GM23338 (cell line): ENCODE results near the gene VDAC1. TPM values are rescaled to one million over a fixed set of nuclear protein-coding genes. Genes with fewer than 3 reads are reported as not detected.

ENCODE experiments used
- ATAC-seq: fragments of 200-7000 bp; cut with Tn5 transposase; 3 replicates; pipeline ENCODE4 v1.9.1; 2020
- DNase-seq: peaks from one replicate; pipeline ENCODE4 v3.0.0-alpha.2; 2015; ENCODE audit warnings: low spot score
- H2AFZ ChIP-seq: fragments of 200-600 bp; sonication (generic); 2 replicates; pipeline ENCODE4 v1.8.0; 2016; ENCODE audit warnings: antibody characterized with exemption, mild to moderate bottlenecking, moderate library complexity
- H3F3A ChIP-seq: fragments of 200-600 bp; sonication (generic); replicated peaks from 2 replicates; pipeline ENCODE4 v1.8.0; 2017; ENCODE audit warnings: antibody characterized with exemption, mixed run types, low read depth
- H3K27ac ChIP-seq: fragments of 200-600 bp; sonication (generic); 2 replicates; pipeline ENCODE4 v1.6.1; 2016; ENCODE audit warnings: low read depth
- H3K27me3 ChIP-seq: fragments of 200-600 bp; sonication (generic); 2 replicates; pipeline ENCODE4 v1.8.0; 2016; ENCODE audit warnings: mild to moderate bottlenecking, mixed run types, moderate library complexity; ENCODE audit not compliant: insufficient read depth
- H3K36me3 ChIP-seq: fragments of 200-600 bp; sonication (generic); 2 replicates; pipeline ENCODE4 v1.8.0; 2016; ENCODE audit warnings: mild to moderate bottlenecking; ENCODE audit not compliant: insufficient read depth
- H3K4me1 ChIP-seq: fragments of 200-600 bp; sonication (generic); 2 replicates; pipeline ENCODE4 v1.8.0; 2016; ENCODE audit warnings: mild to moderate bottlenecking, moderate library complexity; ENCODE audit not compliant: insufficient read depth
- H3K4me2 ChIP-seq: fragments of 200-600 bp; sonication (generic); 2 replicates; pipeline ENCODE4 v1.7.1; 2017; ENCODE audit warnings: mixed run types
- H3K4me3 ChIP-seq: fragments of 200-600 bp; sonication (generic); 2 replicates; pipeline ENCODE4 v1.6.1; 2016; ENCODE audit warnings: mixed run types
- H3K79me2 ChIP-seq: fragments of 200-600 bp; sonication (generic); replicated peaks from 2 replicates; pipeline ENCODE4 v1.8.0; 2017; ENCODE audit warnings: mild to moderate bottlenecking; ENCODE audit not compliant: insufficient read depth
- H3K9me2 ChIP-seq: fragments of 200-600 bp; sonication (generic); 2 replicates; pipeline ENCODE4 v1.8.0; 2017; ENCODE audit not compliant: insufficient read depth
- H4K20me1 ChIP-seq: fragments of 200-600 bp; sonication (generic); replicated peaks from 2 replicates; pipeline ENCODE4 v1.8.0; 2017; ENCODE audit warnings: mild to moderate bottlenecking; ENCODE audit not compliant: insufficient read depth
- H3K27ac Mint-ChIP-seq: 2 replicates; pipeline ENCODE4 v1.8.0; 2020; ENCODE audit warnings: inconsistent platforms, mild to moderate bottlenecking, moderate library complexity, mixed read lengths
- H3K27me3 Mint-ChIP-seq: 3 replicates; pipeline ENCODE4 v1.8.0; 2022; ENCODE audit warnings: low read depth, mild to moderate bottlenecking, moderate library complexity, mixed read lengths, inconsistent platforms; ENCODE audit not compliant: insufficient read depth, poor library complexity
- H3K36me3 Mint-ChIP-seq: 3 replicates; pipeline ENCODE4 v1.8.0; 2021; ENCODE audit warnings: low read depth, mild to moderate bottlenecking, inconsistent platforms, moderate library complexity, mixed read lengths
- H3K4me1 Mint-ChIP-seq: 3 replicates; pipeline ENCODE4 v1.8.0; 2020; ENCODE audit warnings: mild to moderate bottlenecking, inconsistent platforms, mixed read lengths
- H3K4me3 Mint-ChIP-seq: 3 replicates; pipeline ENCODE4 v1.8.0; 2021; ENCODE audit warnings: moderate library complexity, mild to moderate bottlenecking, inconsistent platforms, mixed read lengths
- H3K9me3 Mint-ChIP-seq: 3 replicates; pipeline ENCODE4 v1.8.0; 2020; ENCODE audit warnings: moderate library complexity, mild to moderate bottlenecking, inconsistent platforms, mixed read lengths
- EZH2 ChIP-seq: fragments of 200-600 bp; sonication (generic); IDR thresholded peaks from one replicate; pipeline ENCODE4 v1.8.0; 2017; ENCODE audit warnings: antibody characterized with exemption, mild to moderate bottlenecking, low read depth; ENCODE audit not compliant: unreplicated experiment
- JUNB ChIP-seq: IDR thresholded peaks from one replicate; pipeline ENCODE4 v1.6.1; 2016; ENCODE audit warnings: antibody characterized with exemption; ENCODE audit not compliant: unreplicated experiment
- POLR2AphosphoS5 ChIP-seq: IDR thresholded peaks from 2 replicates; pipeline ENCODE4 v1.6.1; 2016; ENCODE audit warnings: antibody characterized with exemption, low read depth
- STAT1 ChIP-seq: IDR thresholded peaks from one replicate; pipeline ENCODE4 v1.6.1; 2016; ENCODE audit warnings: antibody characterized with exemption; ENCODE audit not compliant: unreplicated experiment
- ZNF331 ChIP-seq: fragments of 250-450 bp; sonication (Bioruptor Pico); IDR thresholded peaks from 2 replicates; pipeline ENCODE4 v1.5.0; 2020; ENCODE audit warnings: low read depth, mild to moderate bottlenecking, moderate library complexity
- polyA plus RNA-seq: library from polyadenylated mRNA; unstranded; fragments of >200 nt; fragmentation: Nextera tagmentation; extraction: Ambion mirVana; gene quantifications from 2 replicates; pipeline ENCODE4 v1.2.1, GENCODE V29; 2016
- total RNA-seq: library from RNA; depleted of rRNA; stranded (reverse); fragments of >200 nt; shearing (Covaris generic); gene quantifications from 2 replicates; pipeline ENCODE4 v1.2.3, GENCODE V29; 2014
- TF ChIP-seq, protein P1 (sequence below): fragments of 250-450 bp; sonication (Bioruptor Pico); IDR thresholded peaks from 2 replicates; pipeline ENCODE4 v1.5.0; 2020; ENCODE audit warnings: mild to moderate bottlenecking, moderate library complexity

The VDAC1 gene
- total and polyA plus RNA-seq, 2 experiments from 2014 or later = 300 to 329 TPM

DNA sequence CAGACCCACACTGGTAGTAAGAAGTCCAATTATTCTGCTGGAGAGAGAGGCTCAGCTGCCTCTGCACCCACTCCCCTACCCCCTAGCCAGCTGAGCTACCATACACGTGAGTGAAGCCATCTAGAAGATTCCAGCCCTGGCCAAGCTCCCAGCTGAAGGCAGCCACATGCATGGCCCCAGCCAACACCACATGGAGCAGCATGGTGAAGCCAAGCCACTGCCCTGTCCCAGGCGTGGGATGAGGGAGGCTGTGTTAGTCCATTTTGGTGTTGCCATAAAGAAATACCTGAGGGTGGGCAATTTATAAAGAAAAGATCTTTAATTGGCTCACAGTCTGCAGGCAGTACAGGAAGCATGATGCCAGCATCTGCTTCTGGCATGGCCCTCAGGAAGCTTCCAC lies 20.0 kb upstream of the VDAC1 start (continued):
- TF ChIP-seq, protein P1, sequence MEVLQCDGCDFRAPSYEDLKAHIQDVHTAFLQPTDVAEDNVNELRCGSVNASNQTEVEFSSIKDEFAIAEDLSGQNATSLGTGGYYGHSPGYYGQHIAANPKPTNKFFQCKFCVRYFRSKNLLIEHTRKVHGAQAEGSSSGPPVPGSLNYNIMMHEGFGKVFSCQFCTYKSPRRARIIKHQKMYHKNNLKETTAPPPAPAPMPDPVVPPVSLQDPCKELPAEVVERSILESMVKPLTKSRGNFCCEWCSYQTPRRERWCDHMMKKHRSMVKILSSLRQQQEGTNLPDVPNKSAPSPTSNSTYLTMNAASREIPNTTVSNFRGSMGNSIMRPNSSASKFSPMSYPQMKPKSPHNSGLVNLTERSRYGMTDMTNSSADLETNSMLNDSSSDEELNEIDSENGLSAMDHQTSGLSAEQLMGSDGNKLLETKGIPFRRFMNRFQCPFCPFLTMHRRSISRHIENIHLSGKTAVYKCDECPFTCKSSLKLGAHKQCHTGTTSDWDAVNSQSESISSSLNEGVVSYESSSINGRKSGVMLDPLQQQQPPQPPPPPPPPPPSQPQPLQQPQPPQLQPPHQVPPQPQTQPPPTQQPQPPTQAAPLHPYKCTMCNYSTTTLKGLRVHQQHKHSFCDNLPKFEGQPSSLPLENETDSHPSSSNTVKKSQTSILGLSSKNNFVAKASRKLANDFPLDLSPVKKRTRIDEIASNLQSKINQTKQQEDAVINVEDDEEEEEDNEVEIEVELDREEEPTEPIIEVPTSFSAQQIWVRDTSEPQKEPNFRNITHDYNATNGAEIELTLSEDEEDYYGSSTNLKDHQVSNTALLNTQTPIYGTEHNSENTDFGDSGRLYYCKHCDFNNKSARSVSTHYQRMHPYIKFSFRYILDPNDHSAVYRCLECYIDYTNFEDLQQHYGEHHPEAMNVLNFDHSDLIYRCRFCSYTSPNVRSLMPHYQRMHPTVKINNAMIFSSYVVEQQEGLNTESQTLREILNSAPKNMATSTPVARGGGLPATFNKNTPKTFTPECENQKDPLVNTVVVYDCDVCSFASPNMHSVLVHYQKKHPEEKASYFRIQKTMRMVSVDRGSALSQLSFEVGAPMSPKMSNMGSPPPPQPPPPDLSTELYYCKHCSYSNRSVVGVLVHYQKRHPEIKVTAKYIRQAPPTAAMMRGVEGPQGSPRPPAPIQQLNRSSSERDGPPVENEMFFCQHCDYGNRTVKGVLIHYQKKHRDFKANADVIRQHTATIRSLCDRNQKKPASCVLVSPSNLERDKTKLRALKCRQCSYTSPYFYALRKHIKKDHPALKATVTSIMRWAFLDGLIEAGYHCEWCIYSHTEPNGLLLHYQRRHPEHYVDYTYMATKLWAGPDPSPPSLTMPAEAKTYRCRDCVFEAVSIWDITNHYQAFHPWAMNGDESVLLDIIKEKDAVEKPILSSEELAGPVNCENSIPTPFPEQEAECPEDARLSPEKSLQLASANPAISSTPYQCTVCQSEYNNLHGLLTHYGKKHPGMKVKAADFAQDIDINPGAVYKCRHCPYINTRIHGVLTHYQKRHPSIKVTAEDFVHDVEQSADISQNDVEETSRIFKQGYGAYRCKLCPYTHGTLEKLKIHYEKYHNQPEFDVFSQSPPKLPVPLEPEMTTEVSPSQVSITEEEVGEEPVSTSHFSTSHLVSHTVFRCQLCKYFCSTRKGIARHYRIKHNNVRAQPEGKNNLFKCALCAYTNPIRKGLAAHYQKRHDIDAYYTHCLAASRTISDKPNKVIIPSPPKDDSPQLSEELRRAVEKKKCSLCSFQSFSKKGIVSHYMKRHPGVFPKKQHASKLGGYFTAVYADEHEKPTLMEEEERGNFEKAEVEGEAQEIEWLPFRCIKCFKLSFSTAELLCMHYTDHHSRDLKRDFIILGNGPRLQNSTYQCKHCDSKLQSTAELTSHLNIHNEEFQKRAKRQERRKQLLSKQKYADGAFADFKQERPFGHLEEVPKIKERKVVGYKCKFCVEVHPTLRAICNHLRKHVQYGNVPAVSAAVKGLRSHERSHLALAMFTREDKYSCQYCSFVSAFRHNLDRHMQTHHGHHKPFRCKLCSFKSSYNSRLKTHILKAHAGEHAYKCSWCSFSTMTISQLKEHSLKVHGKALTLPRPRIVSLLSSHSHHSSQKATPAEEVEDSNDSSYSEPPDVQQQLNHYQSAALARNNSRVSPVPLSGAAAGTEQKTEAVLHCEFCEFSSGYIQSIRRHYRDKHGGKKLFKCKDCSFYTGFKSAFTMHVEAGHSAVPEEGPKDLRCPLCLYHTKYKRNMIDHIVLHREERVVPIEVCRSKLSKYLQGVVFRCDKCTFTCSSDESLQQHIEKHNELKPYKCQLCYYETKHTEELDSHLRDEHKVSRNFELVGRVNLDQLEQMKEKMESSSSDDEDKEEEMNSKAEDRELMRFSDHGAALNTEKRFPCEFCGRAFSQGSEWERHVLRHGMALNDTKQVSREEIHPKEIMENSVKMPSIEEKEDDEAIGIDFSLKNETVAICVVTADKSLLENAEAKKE (CRISPR knock-in tag) = no peak
- TF ChIP-seq EZH2 (no peak), ZNF331 (CRISPR knock-in tag) (no peak)

DNA sequence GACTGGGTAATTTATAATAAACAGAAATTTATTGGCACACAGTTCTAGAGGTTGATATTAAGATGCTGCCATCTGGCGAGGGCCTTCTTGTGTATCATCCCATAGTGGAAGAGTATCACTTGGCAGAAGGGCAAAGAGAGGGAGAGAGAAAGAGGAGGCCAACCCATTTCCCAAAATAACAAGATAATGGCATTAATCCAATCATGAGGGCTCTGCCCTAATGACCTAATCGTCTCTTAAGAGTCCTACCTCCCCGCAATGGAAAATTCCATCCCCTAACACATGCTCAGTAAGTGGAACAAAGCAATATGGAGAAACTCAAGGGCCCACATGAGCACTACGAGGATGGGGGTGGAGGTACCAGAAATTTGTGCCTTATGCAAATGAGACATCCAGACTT lies 17.6 kb upstream of the VDAC1 start:
- Histone ChIP-seq H3K4me3 (no peak overlapping the region), H3K36me3 (no peaks in the 10 kb centered on the region), H3K27me3 (no peaks in the 10 kb centered on the region), H3F3A (no peaks in the 10 kb centered on the region), H2AFZ (peak overlapping the region; percentile 47), H4K20me1 (no peaks in the 10 kb centered on the region), H3K4me1 (no peaks in the 10 kb centered on the region; the same call in 1 of the 2 replicates), H3K79me2 (no peaks in the 10 kb centered on the region), H3K4me2 (no peak overlapping the region), H3K27ac (no peak overlapping the region), H3K9me2 (no peaks in the 10 kb centered on the region)
- no peak overlapping the region for H3K27ac Mint-ChIP-seq
- H3K27me3 Mint-ChIP-seq = peaks cover 14% of the 10 kb centered on the region
- no peaks in the 10 kb centered on the region for H3K9me3 Mint-ChIP-seq
- no peak overlapping the region for H3K4me3 Mint-ChIP-seq
- ATAC-seq = no peak
- H3K4me1 Mint-ChIP-seq = peaks cover 10% of the 10 kb centered on the region; the same call in 2 of the 3 replicates
- H3K36me3 Mint-ChIP-seq = no peaks in the 10 kb centered on the region
- no peak for DNase-seq
- TF ChIP-seq JUNB (no peak), POLR2AphosphoS5 (no peak), STAT1 (no peak)
- TF ChIP-seq, protein P1 (CRISPR knock-in tag) = no peak
